SKM-1 (cell line): Measurements from ENCODE around the gene KLF3.

Experiments used
- DNase-seq: peaks from one replicate; lab custom pipeline; 2025; ENCODE audit not compliant: unreplicated experiment; lab: John Stamatoyannopoulos, UW

The KLF3 gene

GRCh38 chr4:38654273-38654672 is 9.7 kb upstream of the KLF3 start:
- DNase-seq = no peak

- DNase-seq = no peak
These were observed 7.9 kb upstream of the KLF3 start for GRCh38 chr4:38656111-38656510.

GRCh38 chr4:38659346-38659745 is 4.7 kb upstream of the KLF3 start:
- DNase-seq = no peak

GRCh38 chr4:38660838-38661237 is 3.2 kb upstream of the KLF3 start:
- no peak for DNase-seq

- no peak for DNase-seq
These were observed 2.6 kb upstream of the KLF3 start for GRCh38 chr4:38661371-38661770.

GRCh38 chr4:38662522-38663089 is 1.4 kb upstream of the KLF3 start:
- no peak for DNase-seq

GRCh38 chr4:38663090-38663800 is 754 bp upstream of the KLF3 start:
- no peak for DNase-seq

GRCh38 chr4:38664706-38665401 is 855 bp downstream of the KLF3 start:
- DNase-seq = peak; percentile 55

GRCh38 chr4:38665551-38666411 is 1.8 kb downstream of the KLF3 start:
- DNase-seq = no peak

- DNase-seq = no peak
These were observed 2.7 kb downstream of the KLF3 start for GRCh38 chr4:38666766-38667084.

GRCh38 chr4:38667085-38667893 is 3.3 kb downstream of the KLF3 start:
- peak; percentile 97 for DNase-seq

- DNase-seq = no peak
These were observed 4.4 kb downstream of the KLF3 start for GRCh38 chr4:38668203-38668971.

- DNase-seq = no peak
These were observed 5.2 kb downstream of the KLF3 start for GRCh38 chr4:38669208-38669607.

- no peak for DNase-seq
These were observed 6.3 kb downstream of the KLF3 start for GRCh38 chr4:38670109-38670901.

GRCh38 chr4:38670939-38671591 is 7.1 kb downstream of the KLF3 start:
- DNase-seq = peak; percentile 28

GRCh38 chr4:38671592-38671940 is 7.6 kb downstream of the KLF3 start:
- DNase-seq = no peak

- no peak for DNase-seq
These were observed 8.0 kb downstream of the KLF3 start for GRCh38 chr4:38672074-38672396.

- no peak for DNase-seq
These were observed 8.6 kb downstream of the KLF3 start for GRCh38 chr4:38672397-38673129.
